Measurements from ENCODE around the gene TMEM168. TPM values are rescaled to one million over a fixed set of nuclear protein-coding genes. Genes with fewer than 3 reads are reported as not detected.

TMEM168 gene
- total and polyA plus RNA-seq, 2 donors (not counting 3 experiments of a cell fraction or from before 2014, with no cell fraction given) = 23.4 to 24.4 TPM

GRCh38 chr7:112745635-112746034 is 44.6 kb downstream of the TMEM168 start:
- FAIRE-seq = no peak
- intact Hi-C loops (cut with micrococcal nuclease) (no loop called here), dilution Hi-C loops (cut with MboI; ENCODE audit: extremely low pct_ligation_motif_present, low sequenced_read_pairs) (no loop called here)

More at GRCh38 chr7:112745635-112746034, 44.6 kb downstream of the TMEM168 start:
- H3K9me3 ChIP-seq (replicated peaks; ENCODE audit: control insufficient read depth, insufficient read depth, low read length) = no peaks in the 10 kb centered on the region
- ChIA-PET CTCF (no interaction called here), POLR2A (no interaction called here)
- TF ChIP-seq POLR2A (IDR thresholded peaks at IDR 0.05; ENCODE audit: low read depth, low read length) (no peak), CTCF (IDR thresholded peaks at IDR 0.05; ENCODE audit: extremely low read depth in 1 of 2, insufficient read depth in 1 of 2, low read depth in 1 of 2, low read length in 2 of 2) (no peak), GATA2 (IDR thresholded peaks at IDR 0.05; ENCODE audit: insufficient read depth, insufficient read length, low read depth, low read length) (no peak), MYC (IDR thresholded peaks at IDR 0.05; ENCODE audit: low read depth, low read length) (no peak), FOS (IDR thresholded peaks at IDR 0.05; ENCODE audit: borderline replicate concordance, insufficient read depth, low read length) (no peak), JUN (IDR thresholded peaks at IDR 0.05; ENCODE audit: borderline replicate concordance, insufficient read depth, insufficient read length, low read depth) (no peak), EZH2 (IDR thresholded peaks at IDR 0.05; ENCODE audit: borderline replicate concordance, low read depth, low read length, severe bottlenecking) (no peak), MAX (IDR thresholded peaks at IDR 0.05; ENCODE audit: insufficient read depth, insufficient read length) (no peak)
- no peaks in the 10 kb centered on the region for H4K20me1 ChIP-seq (replicated peaks; ENCODE audit: control insufficient read depth, extremely low read depth, insufficient read depth, low read length)
- no peak overlapping the region for H2AFZ ChIP-seq (ENCODE audit: low read depth, low read length)
- H3K4me1 ChIP-seq (ENCODE audit: control insufficient read depth, extremely low read depth, insufficient read depth, low read length) = no peaks in the 10 kb centered on the region
- H3K9me1 ChIP-seq (replicated peaks; ENCODE audit: control insufficient read depth, extremely low read depth, insufficient read depth, low read length) = no peaks in the 10 kb centered on the region
- no peaks in the 10 kb centered on the region for H3K36me3 ChIP-seq (ENCODE audit: control insufficient read depth in 2 of 2, extremely low read depth in 1 of 2, insufficient read depth in 2 of 2, low read length in 2 of 2)
- no peak overlapping the region for H3K27ac ChIP-seq (ENCODE audit: insufficient read depth, low read depth, low read length)
- BruUV-seq (replicated peaks) = no TSS peak
- no peaks in the 10 kb centered on the region for H3K27me3 ChIP-seq (ENCODE audit: control insufficient read depth in 2 of 2, insufficient read depth in 2 of 2, low read length in 2 of 2)
- no peak overlapping the region for H3K9ac ChIP-seq (replicated peaks; ENCODE audit: extremely low read depth, insufficient read depth, low read length)
- no peak for DNase-seq (ENCODE audit: low read depth, low spot score)
- no peak overlapping the region for H3K4me2 ChIP-seq (ENCODE audit: insufficient read depth, low read length)
- no peak overlapping the region for H3K4me3 ChIP-seq (replicated peaks in 1 of 3; ENCODE audit: insufficient read depth in 1 of 3, low read depth in 1 of 3, low read length in 3 of 3)
- H3K79me2 ChIP-seq (ENCODE audit: control insufficient read depth, insufficient read depth, low read length) = no peaks in the 10 kb centered on the region

All from endothelial cell of umbilical vein (primary cell).